ENCODE data around the gene ATL1.

The ATL1 gene

DNA sequence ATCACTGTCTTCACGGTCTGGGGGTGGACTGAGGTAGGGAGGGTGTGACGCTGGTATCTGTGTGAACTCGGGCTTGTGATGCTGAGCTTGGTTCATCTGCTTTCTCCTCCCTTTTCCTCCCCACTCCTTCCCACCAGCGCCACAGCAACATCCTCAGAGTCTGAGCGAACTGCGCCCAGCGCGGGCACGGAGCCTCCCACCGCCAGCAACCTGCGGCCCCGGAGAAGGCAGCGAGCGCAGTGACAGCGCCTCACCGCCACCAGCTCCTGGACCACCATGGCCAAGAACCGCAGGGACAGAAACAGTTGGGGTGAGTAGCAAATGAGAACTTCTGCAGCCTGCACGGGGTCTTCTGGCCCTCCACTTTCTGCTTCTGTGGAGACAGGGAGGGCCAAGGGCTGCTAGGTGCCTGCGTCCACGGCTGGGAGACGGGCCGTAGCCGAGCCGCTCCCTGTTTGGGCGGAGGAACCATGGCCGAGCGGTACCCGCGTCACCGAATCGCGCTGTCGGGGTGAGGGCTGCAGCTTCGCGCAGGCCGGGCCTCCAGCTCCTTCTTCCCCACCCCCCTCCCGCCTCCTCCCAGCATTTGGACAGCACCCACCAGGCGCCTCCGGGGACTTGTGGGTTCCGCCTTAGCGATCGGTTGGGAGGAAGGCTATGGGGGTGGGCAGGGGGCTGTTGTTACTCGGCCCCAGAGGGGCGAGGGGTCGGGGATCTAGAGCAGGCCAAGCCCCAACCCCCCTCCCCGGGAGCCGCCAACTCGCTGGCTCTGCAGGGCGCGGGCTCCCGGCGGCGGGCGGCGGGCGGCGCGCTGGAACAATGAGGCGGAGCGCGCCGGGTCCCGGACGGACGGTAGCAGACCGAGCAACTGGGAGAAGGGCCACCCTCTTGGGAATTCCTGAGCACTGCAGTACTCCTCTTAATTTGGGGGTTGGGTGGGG, at the start of gene ATL1:
Gene ATL1 (plus strand): TSS at position 156 of the 941 bp plus-strand sequence. CDS start 121 bp downstream, at position 277.
- DNase-seq (ENCODE audit: low read depth in 3 of 3), result peak in 2 of 3 donors; percentile 13 to 45

GRCh38 chr14:50510157-50510556, 49.8 kb upstream of the ATL1 start:
- no peak for DNase-seq (ENCODE audit: low read depth in 3 of 3)

DNA sequence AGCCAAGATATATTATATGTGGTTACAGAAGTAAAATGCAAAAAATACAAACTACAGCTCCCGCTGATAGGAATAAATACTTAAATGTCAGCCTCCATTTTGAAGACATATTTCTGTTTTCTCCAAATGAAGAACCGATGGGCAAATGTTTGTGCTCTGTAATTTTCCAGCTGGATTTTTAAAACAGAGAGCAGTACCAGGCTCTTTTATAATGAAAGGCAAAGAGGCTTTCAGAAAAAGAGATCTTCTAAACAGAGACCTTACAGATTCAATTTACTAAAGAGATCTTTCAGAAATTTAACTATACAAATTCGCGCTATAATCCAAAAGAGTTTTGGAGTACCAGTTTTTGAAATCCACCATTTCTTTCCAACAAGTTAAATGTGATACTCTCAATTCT, 47.5 kb upstream of the ATL1 start:
- DNase-seq (ENCODE audit: low read depth in 3 of 3), result no peak

DNA sequence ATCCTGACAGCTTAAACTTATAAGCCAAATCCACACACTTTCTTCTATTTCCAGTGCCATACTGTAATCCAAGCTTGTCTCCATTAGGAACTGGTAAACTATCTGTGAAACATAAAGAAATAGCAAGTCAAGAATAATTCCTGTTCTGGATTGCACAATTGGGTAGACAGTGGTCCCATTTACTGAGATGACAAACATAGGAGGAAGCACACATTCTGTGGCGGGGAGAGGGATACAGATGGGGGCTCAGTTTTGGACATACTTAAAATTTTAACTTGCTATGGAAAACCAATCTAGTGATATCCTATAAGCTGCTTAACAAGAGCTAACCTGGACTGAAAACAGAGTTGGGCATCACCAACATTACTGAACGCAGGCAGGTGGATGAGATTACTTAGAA, 43.9 kb upstream of the ATL1 start:
- DNase-seq (ENCODE audit: low read depth in 3 of 3), result no peak

DNA sequence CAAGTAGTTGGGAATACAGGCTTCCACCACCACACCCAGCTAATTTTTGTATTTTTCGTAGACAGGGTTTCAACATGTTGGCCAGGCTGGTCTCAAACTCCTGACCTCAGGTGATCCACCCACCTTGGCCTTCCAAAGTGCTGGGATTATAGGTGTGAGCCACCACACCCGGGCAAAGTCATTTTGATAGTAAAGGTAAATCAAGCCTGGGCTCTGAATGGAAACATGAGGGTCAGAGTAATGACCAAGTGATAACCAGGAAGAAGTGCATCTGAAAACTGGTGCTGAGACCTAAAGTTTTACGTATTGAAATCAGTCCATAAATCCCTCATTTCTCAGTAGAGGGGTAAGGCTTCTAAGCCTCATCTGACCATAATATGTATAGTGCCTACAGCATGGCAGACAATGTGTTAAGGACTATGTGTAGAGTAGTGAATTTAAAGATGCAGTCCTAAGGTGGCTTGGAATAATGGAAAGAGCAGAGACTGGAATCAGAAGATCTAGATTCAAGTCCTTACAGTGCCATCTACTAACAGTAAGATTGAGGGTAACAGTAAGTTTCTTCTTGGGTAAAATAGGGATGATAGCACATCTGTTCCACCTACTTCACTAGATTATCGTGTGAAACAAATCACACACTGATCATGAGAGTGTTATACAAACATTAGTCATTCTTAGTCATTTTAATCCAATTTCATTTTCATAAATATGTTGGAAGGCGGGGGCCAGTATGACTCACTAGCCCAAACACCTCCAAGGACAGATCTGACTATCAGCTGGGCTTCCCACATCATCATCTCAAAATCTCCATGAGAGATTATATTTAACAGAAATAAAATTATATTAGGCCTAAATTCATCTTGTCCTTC, 38.8 kb upstream of the ATL1 start:
- DNase-seq (ENCODE audit: low read depth in 3 of 3), result peak in 2 of 3 donors; percentile 48 to 63

DNA sequence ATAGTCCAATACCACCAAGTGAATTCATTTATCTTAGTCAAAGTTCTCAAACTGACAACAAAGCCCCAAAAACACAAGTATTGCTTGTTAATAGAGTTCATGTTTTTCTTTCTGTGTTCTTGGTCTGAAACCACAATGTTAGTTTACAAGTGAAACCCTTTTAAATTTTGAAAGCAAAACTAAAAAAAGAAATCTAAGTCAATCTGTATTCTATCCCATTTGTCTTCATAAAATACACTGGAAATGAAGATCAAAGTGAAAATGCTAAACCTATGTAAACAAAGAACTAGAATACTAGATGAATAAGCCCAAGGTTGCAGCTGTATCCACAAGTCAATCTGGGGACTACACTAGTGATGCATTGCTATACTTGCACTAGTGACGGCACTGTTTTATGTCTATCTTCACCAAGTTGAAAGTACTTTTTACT, 38.0 kb upstream of the ATL1 start:
- no peak for DNase-seq (ENCODE audit: low read depth in 3 of 3)

DNA sequence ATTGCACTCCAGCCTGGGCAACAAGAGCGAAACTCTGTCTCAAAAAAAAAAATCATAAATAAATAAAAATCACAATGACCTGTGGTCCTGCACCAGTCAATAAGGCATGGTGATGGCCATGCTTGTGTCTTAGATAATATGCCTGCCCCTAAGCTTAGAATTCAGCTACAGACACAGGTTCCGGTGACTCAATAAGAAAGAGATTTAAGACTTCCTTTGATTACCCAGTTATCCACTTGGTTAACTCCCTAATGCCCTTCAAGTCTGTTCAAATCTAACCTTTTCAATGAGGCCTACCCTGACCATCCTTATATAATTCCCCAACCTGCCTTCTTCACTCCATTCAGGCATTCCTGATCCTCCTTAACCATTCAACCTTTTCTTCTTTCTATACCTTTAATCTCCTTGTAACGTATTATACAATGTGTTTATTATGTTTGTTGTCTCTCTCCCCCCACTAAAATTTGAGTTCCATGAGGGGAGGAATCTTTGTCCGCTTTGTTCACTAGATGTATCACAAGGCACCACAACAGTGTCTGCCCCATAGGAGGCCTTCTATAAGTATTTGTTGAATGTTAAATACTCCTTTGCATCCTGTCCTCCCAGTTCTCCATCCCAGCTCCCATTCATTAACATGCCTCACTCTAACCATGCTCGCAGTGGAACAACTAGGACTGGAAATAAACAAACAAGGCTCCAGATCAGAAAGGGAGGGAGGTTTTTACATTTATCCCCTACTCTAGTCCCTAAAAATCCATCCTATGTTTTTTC, 36.5 kb upstream of the ATL1 start:
- DNase-seq (ENCODE audit: low read depth in 3 of 3), result no peak

DNA sequence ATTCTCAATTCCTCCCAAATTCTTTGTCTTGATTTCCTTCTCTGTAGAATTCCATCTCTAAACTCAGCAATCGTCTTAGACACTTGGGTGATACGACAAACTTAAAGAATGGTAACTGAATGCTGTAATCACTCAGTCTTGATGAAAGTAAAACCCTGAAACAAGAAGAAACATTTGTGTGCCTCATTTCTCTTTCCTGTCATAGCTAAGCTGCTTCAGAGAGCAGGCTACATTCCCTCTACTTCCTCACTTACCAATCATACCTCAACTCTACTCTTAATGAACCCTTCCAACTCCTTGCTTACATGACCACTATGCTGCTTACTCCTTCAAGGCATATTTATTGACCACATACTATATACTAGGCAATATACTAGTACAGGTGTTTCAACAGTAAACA, 35.9 kb upstream of the ATL1 start:
- no peak for DNase-seq (ENCODE audit: low read depth in 3 of 3)

DNA sequence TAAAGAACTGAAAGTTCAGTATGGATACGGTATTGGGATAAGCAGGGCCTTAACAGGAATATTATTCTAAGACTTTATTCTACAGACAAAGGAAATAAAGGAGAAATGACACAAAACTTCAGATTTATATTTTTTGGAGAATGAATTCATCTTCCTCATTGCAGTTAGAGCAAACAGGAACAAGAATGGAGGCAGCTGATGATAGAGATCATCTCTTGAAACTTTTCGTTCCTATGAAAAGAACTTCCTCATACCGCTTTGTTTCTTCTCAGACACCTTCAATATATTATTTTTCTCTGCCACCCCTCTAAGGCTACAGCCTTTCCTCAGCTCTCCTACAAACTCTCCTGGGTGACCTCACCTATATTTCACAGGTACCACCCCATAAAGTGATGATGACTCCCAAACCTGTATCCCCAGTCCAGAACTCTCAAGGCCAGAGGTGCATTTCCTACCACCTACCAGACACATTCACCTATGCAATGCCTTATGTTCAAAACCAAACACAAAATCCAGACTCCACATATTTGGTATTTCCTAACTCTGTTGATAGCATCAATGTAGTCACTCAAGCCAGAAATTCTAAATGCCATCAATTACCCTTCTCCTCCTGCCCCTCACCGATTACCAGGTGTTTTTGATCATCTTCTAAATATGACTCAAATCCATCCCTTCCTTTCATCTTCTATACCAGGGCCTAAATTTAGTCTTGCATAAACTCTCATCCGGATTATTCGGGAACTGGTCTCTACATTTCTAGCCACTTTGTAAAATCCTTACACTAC, 35.0 kb upstream of the ATL1 start:
- DNase-seq (ENCODE audit: low read depth in 3 of 3), result no peak

GRCh38 chr14:50528000-50528399, 31.9 kb upstream of the ATL1 start:
- DNase-seq (ENCODE audit: low read depth in 3 of 3), result no peak

GRCh38 chr14:50529288-50530179, 30.4 kb upstream of the ATL1 start:
- no peak for DNase-seq (ENCODE audit: low read depth in 3 of 3)

- no peak for DNase-seq (ENCODE audit: low read depth in 3 of 3)
Observed at GRCh38 chr14:50530358-50530757, 29.6 kb upstream of the ATL1 start.

- DNase-seq (ENCODE audit: low read depth in 3 of 3), result no peak
Observed at GRCh38 chr14:50530794-50531365, 29.1 kb upstream of the ATL1 start.

- DNase-seq (ENCODE audit: low read depth in 3 of 3), result no peak
Observed at GRCh38 chr14:50531595-50532501, 28.1 kb upstream of the ATL1 start.

DNA sequence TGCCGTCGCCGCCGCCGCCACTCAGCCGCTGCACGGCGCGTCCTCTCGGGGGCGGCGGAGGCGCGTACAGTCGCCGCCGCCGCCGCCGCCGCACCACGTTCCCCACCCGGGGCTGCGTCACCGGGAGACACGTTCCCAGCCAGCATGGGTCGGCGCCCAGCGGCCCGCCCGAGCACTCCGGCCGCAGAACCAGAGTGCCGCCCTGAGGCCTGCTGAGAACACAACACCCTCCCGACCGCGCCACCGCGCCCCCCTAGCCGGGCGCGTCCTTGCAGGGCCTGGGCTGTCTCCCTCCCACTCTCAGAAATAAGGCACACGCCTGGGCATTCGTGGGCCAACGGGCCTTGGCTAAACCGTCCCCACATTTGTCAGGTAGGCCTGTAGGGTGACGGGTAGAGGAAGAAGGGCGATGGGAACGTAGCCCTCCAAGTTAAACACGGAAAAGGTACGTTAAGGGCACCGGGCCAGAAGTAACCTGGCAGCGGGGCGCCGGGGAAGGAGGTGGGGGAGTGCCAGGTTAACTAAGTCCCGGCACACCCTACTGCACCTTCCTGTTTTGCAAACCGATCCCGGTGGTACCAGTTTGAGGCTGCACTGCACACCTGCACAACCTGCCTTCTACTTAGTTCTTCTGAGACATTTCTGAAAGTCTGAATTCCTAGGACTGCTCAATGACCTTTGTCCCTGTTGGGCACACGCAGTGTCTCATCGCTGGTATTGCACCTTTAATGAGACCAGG, 27.3 kb upstream of the ATL1 start, which contains the start of gene MAP4K5:
Gene MAP4K5 (minus strand): TSS at position 68 of the 739 bp plus-strand sequence. CDS start 520 bp downstream, outside the sequence.
- DNase-seq (ENCODE audit: low read depth in 3 of 3), result peak; percentile 79 to 82 (median 82)

- no peak for DNase-seq (ENCODE audit: low read depth in 3 of 3)
Observed at GRCh38 chr14:50533241-50533705, 26.7 kb upstream of the ATL1 start.

GRCh38 chr14:50533806-50534205, 26.1 kb upstream of the ATL1 start:
- DNase-seq (ENCODE audit: low read depth in 3 of 3), result no peak
